EH (cell line): ENCODE results near the gene RREB1.

Experiments used
- DNase-seq: peaks from one replicate; pipeline ENCODE4 v3.0.0-alpha.2; 2015; ENCODE audit warnings: low read depth

RREB1 gene

DNA sequence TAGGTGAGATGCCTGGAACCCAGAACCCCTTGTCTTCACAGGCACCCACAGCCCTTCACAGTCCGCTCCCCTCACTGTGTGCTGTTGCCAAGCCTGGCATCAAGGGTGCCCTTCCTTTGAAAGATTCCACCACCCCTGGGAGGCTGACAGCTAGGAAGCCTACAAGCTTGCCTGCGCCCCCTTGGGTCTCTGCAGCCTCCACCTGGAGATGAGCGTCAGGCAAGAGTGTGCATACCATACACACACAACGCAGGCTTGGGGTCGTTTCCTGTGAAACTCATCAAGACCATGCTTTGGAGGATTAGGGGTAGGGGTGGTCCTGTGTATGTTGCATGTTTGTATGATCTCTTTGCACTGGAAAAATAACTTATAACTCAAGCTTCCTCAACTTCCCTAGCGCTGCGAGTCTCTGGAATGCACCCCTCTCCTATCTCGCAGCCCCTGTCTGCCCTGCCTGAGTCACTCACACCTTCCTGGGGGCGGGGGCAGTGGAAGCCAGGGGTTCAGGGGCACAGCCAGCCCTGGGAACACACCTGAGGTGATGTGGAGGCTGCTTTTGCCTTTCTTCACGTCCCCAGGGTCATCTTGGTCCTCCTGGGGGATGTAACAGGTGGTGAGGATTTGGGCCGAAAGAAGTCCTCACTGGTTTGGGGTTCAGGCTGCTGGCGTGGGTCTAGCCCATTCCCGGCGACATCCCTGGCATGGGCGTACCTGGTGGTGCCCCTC, 138.1 kb downstream of the RREB1 start:
- DNase-seq: no peak

- DNase-seq: no peak
These were observed 138.8 kb downstream of the RREB1 start for GRCh38 chr6:7246401-7247178.

DNA sequence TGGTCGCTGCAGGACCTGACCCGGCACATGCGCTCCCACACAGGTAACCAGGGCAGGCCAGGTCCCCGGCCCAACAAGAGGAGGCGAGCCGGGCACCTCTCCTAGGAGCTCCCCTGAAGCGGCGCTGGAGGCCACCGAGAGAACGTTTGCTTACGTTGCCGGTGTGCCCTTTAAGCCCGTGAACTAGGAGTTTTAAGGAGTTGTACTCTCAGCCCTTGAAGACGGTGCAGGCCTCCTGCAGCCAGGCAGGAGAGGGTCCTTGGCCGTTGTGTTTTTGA, 139.4 kb downstream of the RREB1 start:
- no peak for DNase-seq

GRCh38 chr6:7247828-7248227, 140.1 kb downstream of the RREB1 start:
- DNase-seq: no peak

DNA sequence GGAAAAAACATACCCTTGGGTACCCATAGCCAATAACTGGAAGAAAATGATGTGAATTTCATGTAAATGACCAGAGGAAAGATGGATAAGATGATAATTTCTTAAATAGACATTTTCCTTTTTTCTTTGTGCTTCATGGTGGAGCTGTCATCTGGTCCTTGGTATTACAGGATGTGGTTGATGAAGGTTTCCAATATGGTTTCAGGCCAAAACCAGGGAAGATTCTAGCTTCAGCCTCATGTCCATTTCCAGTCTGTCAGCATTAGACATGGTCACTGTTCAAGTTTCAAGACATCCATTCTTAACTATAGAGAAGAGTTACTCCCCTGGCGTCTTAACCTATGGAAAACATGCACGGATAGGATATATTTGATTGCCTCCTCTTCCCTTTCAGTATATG, 141.6 kb downstream of the RREB1 start:
- peak; percentile 46 for DNase-seq

DNA sequence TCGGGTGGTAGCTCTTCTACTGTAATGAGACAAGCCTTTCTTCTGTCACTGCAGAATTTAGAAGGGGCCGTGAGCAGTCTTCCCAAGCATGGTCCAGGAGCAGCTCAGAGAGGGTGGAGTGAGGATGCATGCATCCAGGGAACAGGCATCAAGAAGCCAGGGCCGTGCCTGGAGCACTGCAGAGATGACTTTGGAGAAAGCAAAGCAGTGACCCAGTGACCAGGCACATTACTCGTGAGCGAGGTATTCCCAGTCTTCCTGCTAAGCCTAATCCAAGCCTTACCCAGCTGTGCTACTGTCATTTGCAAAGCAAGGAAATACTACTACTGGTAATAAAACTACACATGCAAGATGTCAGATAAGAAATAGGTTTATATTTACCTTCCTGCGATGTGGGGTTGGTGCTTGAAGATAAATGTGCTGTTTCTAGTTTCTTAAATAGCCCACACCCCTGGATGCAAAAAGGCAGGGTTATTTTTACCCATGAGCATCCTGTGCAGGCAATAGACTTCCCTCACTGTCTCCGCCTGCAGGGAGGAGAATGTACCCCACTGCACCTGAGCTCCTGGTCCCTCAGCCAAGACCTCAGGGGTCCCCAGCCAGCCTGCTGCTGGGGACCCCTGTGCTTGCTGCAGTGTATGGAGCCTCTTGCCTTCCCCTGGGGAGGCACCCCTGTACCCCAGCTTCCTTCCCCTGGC, 142.3 kb downstream of the RREB1 start:
- peak; percentile 73 for DNase-seq

GRCh38 chr6:7250812-7251211, 143.1 kb downstream of the RREB1 start:
- no peak for DNase-seq

GRCh38 chr6:7251646-7252260, 144.0 kb downstream of the RREB1 start:
- no peak for DNase-seq

DNA sequence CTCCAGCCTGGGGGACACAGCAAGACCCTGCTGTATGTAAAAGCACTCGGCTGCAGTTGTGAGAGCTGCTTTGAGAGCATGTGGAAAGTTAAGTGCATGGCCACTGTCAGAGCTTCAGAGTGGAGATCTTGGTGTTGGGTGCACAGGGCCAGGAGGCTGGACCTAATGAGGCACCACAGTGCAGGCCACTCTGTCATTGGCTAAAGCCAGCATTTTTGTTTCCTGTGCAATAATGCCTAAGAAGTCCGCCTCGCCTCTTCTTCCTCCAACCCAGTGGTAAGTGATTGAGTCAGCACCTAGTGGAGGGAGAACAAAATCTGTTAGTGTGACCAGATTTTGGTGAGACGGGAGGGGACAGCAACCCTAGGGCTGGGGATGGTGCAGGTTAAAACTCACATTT, 144.6 kb downstream of the RREB1 start:
- no peak for DNase-seq

- DNase-seq: no peak
These were observed 147.4 kb downstream of the RREB1 start for GRCh38 chr6:7254980-7255835.

DNA sequence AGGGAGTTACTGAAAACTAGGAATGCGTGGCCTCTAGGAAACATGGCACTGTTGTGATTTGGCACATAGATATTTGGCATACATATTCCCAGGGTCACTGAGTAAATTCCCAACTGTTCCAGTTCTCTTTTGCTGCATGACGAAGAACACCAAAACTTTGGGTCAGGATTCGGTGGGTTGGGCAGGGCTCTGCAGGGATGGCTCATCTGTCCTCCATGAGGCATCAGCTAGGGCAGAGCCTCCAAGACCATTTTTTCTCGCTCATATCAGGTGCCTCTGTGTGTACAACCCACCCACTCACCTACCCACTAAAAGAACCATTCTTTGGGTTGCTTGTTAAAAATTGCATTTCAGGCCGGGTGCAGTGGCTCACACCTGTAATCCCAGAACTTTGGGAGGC, 148.2 kb downstream of the RREB1 start:
- DNase-seq: no peak

- no peak for DNase-seq
These were observed 149.0 kb downstream of the RREB1 start for GRCh38 chr6:7256785-7257184.

DNA sequence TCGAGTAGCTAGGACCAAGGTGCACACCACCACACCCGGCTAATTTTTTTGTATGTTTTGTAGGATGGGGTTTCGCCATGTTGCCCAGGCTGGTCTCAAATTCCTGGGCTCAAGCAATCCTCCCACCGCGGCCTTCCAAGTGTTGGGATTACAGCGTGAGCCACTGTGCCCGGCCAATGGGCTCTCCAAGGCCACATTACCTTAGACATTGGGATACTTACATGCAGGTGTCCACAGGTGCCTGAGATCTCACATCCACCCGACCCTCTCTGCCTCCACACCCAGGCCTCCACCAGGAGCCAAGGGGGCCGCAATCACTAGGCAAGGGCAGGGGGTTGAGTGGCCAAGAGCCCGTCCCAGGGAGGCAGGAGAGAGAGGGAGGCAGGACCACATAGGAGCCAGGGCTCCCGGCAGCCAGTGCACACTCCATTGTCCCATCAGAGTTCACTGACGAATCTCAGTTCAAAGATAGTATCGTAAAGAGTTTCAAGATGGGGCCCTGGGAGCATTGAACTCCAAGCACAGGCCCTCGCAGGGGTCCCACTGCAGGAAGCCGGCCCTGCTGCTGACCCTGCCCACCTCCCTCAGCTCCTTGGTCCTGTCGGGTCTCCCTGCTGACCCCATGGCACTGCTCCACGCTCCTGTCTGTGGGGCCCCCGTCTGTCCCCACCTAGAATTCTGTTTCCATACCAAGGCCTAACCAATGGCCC, 149.9 kb downstream of the RREB1 start:
- no peak for DNase-seq

DNA sequence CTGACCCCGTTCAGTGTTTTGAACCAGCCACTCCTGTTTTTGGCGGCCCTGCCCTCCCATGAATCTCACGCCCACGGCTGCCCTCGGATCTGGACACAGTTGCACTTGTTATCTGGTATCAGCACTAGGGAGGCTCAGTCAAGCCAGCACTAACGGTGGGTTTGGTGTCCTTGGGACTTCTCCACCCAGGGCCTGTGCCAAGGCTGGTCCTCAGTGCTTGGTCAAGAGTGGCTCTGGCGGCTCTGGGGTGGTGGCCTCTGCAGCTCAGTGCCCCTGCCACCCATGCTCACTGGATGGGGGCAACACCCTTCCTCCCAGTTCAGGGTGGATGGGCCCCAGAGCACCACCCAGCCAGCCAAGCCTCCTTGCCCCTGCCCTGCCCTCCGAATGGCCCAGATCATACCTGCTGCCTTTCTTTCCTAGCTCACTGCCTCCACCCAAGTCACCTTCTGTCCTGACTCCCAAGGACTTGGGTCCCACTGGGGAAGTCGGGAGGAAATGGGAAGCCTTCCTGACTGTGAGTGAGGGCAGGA, 150.5 kb downstream of the RREB1 start:
- DNase-seq: no peak

DNA sequence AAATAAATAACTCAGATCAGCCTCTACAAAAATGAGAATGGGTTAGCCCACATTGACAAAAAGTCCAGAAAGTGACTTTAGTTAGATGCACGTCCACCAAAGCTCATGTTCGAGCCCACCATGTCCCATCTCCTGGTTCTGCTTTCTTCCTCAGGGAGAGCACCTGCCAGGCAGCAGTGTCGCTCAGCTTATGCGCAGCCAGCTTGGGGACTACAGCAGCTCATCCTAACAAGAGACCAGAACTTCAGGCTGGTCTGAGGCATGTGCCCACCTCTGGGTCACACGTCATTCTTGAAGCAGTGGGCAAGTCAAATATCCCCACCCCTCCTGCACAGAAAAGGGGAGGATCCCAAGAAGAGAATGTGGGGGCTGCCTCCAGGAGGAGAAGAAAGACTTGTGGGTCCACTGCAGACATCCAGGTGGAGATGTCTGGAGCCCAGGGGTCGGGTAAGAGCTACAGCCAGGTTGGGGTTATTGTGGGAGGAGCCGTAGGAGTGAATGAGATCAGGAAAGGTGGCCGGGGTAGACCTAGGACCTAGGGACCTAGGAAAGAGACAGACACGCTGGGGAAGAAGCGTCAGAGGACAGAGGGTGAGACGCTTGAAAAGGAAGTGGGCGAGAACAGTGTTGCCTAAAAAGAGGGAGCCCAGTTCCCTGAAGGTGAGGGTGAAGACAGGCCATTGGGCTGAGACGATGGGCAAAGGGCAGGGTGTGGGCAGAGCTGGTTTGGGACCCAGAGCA, 152.7 kb downstream of the RREB1 start:
- no peak for DNase-seq

GRCh38 chr6:7261032-7261841, 153.5 kb downstream of the RREB1 start:
- DNase-seq: peak; percentile 88

DNA sequence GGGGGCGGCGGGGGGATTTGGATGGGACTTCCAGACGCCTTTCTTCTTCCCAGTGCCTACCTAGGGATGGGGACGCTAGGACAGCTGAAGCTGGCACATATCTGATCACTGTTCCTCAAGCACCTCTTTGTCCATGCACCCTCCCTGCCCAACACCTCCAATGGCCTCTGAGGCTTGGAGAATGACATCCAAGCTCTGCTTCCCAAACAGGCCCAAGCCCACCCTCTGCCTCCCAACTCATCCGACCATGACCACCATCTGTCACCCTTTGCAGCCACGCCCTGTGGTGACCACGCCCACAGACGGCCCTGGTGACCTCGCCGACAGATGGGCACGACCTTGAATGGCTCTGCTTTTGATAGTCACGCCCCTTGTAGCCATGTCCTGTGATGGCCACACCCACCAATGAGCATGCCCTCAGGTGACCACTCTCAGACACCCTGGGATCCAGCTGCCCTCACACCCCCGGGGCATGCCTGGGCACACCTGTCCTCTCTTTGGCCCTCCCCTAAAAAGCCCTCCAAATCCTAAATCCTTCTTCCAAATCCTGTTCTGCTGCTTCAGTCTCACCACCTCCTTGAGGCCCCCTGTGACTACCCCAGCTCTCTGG, 154.2 kb downstream of the RREB1 start:
- no peak for DNase-seq

- DNase-seq: no peak
These were observed 155.2 kb downstream of the RREB1 start for GRCh38 chr6:7262746-7263518.
